ENCODE measurements around the gene KLF17.

The KLF17 gene, protein sequence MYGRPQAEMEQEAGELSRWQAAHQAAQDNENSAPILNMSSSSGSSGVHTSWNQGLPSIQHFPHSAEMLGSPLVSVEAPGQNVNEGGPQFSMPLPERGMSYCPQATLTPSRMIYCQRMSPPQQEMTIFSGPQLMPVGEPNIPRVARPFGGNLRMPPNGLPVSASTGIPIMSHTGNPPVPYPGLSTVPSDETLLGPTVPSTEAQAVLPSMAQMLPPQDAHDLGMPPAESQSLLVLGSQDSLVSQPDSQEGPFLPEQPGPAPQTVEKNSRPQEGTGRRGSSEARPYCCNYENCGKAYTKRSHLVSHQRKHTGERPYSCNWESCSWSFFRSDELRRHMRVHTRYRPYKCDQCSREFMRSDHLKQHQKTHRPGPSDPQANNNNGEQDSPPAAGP

DNA sequence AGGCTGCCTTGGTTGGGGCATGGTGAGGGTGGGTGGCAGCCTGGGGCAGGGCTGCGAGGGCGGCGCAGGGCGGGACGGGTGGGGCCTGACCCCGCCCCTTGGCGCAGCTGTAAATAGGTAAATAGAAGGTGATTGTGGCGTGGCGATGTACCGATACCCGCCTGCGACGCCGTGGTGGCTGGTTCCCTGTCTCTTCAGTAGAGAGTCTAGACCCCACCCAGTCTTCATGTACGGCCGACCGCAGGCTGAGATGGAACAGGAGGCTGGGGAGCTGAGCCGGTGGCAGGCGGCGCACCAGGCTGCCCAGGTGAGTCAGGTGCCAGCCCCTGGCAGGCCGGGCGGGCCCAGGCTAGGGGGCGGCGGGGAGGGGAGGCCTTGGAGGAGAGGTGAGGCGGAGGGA is at the start of gene KLF17:
Gene KLF17, plus strand, starts transcription at position 140 of the 400 bp plus-strand sequence. Its CDS starts 87 bp downstream, at position 227.
- DNase-seq, result no peak

DNA sequence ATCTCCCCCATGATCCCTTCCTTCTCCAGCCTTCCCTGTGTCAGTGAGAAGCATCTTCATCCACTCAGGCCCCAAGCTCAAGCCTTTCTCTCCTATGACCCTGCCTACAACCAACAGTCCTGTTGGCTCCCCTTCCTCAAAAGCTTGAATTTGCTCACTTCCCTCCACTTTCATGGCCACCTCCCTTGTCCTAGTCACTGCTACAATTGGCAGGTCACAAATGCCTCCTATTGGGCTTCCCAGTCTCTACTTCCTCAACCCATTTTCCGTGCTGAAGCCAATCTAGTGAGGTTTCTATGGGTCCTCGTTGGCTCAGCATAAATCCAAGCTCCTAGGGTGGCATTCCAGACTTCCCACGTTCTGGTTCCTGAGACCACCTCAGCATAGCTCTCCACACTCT is 47.2 kb upstream of the KLF17 start:
- DNase-seq, result no peak

DNA sequence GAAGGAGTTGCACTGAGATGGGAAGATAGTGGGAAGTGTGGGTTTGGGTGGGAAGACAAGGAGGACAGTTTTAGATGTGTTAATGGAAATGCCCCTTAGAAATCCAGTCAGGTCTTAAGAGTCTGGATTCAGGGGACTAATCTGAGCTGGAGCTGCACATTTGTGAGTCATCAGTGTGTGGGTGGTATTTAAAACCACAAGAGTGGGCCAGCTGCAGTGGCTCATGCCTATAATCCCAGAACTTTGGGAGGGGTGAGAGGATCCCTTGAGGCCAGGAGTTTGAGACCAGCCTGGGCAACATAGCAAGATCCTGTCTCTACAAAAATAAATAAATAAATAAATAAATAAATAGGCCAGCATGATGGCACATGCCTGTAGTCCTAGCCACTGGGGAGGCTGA is 46.4 kb upstream of the KLF17 start:
- no peak for DNase-seq

DNA sequence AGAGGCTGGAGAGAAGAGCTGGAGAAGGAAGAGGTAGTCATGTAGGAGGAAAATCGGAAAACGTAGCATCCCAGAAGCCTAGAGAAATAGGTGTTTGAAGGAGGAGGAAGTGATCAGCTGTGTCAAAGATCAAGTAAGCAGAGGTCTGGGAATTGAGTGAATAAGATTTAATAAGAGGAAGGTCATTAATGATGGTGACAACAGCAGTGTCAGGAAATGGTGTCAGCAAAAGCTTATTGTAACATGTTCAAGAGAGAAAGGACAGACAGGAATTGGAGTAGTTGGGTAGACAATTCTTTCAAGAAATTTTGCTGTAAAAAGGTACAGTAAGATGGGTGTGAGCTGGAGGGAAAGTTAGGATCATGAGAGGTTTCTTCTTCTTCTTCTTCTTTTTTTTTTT is 45.8 kb upstream of the KLF17 start:
- no peak for DNase-seq

DNA sequence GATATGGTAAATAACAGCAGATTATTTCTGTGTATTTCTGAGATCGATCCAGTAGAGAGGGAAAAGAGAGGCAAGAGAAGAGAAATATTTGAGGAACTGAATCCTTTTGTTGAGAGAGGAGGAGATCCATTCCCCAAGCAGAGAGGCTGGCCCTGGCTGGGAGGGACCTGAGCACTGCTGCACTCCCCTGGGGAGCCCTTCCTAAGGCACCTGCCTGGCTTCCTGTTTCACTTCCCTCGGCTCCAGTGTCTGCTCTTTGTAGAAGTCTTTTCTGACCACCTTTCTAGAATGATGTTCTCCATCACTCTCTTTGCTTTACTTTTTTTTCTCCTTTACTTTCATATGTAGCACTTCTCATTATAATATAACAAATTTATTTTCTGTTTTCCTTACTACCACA is 45.1 kb upstream of the KLF17 start:
- DNase-seq, result no peak

DNA sequence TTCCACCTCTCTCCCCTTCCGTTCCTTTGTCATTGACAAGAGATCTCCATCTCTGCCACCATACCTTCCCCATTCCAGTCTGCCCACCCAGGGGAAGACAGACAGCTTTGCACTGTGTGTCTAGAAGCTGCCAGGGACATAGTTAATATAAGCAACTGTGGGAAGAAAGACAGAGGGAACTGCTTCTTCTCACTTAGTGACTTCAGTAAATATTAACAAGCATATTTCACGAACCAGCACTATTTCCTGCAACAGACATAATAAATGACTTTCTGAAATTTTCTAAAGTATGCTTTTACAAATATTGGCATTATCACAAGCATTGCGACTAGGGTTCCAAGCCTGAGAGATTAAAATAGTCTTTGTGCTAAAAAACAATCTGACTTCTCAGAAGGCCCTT is 44.2 kb upstream of the KLF17 start:
- DNase-seq, result no peak

DNA sequence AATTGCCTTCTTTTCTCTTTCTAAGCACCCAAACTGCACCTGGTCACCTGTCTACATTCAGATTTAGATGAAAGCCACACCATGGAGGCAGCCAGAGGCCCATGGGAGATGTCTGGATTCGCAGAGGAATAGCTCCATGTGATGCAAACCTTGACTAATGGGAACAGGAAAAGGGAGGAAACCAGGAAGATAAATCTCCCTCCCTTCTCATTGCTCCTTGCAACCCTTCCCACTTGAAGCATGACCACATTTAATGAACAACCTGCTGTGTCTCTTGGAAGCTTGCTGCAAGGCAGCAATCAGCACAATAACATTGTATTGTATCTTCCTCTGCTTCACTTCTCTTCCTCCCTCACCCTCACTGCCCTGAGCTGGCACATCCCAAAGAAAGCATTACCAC is 42.6 kb upstream of the KLF17 start:
- DNase-seq, result no peak

DNA sequence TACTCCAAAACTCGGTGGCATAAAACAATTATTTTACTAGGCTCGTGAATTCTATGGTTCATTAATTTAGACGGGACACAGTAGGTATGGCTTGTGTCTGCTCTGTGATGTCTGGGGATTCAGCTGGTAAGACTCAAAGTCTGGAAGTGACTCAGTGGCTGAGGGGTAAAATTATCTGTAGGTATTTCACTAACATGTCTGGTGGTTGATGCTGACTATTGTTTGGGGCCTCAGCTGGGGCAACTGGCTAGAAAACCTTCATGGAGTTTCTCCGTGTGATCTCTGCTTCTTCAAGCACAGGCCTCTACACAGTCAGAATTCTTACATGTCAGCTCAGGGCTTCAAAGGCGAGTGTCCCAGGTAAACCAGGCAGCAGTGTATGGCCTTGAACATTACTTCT is 41.2 kb upstream of the KLF17 start:
- DNase-seq, result no peak

DNA sequence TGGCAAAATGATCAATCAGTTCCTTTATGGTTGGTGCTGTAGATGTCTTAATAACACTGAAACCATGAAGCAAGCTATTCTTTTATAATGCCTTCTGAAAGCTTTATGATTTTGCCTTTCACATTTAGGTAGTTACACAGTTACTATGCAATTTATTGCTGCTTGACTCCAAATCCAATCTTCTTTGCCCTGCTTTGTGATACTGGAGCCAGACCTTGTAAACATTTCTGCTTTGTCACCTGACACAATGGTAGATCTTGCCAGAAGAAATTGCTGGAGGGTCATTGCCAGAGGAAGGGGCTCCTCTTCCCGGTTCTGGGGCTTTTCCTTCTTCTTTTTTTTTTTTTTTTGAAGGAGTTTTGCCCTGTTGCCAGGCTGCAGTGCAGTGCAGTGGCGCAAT is 40.5 kb upstream of the KLF17 start:
- DNase-seq, result no peak

DNA sequence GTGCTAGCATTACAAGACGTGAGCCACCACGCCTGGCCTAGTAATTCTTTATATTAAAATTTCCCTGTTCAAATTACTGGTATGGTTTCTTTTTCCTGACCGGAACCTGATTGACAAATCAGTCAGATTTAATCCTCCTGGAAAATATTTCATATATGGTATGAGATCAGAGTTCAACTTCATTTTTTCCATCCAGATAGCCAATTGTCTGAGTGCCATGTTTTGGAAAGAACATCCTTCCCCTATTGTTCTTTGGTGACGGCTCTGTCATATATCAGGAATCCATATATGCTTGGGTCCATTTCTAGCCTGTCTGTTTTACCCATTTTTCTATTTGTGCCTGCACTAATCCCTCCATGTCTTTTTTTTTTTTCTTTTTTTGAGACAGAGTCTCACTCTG is 39.1 kb upstream of the KLF17 start:
- DNase-seq, result no peak

DNA sequence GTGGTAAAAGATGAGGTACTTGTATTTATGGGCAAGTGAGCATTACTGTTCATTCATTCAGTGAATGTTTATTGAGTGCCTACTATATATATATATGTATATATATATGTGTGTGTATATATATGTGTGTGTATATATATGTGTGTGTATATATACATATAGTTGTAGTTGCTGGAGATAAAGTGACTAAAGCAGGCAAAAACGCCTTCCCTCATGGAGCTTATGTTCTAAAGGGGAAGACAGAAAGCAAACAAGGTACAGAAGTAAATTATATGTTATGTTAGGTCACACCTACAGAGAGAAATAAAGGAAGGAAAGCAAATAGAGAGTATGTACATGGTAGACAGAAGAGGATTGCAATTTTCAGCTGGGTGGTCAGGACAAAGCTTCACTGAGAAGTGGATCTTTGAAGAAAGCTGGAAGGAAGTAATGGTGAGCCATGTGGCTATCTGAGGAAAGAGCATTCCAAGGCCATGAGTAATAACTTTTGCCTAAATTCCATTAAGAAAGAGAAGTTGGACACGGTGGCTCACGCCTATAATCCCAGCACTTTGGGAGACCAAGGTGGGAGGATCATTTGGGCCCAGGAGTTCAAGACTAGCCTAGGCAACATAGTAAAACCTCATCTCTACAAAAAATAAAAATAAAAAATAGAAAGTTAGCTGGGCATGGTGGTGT is 33.5 kb upstream of the KLF17 start:
- no peak for DNase-seq

DNA sequence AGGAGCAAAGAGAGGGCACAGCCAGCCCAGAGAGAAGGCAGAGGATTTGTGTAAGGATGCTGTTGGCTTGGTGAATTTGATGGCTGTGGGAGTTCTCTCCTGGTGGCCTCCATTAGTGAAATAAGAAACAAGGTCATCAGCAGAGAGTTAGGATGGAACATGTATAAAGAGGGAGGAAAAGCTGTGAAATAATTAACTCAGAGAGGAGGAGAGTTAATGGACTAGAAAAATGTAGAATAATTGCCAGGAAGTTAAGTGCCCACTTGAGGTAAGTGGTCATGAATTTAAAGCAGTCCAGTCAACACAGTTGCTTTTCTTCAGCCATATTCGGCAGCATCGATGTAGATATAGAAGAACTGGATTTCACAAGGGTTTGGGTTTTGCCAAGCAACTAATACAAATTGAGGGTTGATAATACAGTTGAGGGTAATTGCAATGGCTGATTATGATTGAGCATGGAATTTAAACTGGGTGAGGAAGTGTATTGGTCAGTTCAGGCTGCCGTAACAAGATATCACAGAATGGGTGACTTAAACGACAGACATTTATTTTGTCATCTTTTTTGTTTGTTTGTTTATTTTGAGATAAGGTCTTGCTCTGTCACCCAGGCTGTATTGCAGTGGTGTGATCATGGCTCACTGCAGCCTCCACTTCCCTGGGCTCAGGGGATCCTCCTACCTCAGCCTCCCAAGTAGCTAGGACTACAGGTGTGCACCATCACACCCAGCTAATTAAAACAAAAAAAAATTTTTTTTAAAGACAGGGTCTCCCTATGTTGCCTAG is 31.7 kb upstream of the KLF17 start:
- no peak for DNase-seq

DNA sequence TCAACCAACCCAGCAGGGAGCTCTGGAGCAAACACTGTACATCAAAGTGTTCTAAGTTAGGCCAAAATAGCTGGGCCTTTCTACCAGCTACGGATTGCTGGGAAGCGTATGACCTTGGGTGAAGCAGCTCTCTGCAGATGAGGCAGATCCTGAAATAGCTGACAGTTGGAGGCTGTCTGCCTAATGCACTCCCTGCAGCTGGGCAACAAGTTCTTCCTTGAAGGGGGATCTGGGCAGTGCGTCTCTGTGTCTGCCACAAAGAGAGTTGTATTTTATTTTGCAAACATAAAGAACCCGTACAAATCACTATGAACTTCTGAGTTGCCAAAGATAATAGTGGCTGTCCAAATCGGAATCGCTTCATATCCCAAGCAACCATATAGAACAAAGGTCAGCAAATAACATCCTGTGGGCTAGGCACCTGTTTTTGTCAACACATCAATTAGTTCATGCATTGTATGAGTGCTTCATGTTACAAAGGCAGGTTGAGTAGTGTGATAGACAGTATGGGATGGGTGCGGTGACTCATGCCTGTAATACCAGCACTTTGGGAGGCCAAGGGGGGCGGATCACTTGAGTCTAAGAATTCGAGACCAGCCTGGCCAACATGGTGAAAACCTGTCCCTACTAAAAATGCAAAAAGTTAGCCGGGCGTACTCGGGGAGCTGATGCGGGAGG is 29.1 kb upstream of the KLF17 start:
- no peak for DNase-seq

DNA sequence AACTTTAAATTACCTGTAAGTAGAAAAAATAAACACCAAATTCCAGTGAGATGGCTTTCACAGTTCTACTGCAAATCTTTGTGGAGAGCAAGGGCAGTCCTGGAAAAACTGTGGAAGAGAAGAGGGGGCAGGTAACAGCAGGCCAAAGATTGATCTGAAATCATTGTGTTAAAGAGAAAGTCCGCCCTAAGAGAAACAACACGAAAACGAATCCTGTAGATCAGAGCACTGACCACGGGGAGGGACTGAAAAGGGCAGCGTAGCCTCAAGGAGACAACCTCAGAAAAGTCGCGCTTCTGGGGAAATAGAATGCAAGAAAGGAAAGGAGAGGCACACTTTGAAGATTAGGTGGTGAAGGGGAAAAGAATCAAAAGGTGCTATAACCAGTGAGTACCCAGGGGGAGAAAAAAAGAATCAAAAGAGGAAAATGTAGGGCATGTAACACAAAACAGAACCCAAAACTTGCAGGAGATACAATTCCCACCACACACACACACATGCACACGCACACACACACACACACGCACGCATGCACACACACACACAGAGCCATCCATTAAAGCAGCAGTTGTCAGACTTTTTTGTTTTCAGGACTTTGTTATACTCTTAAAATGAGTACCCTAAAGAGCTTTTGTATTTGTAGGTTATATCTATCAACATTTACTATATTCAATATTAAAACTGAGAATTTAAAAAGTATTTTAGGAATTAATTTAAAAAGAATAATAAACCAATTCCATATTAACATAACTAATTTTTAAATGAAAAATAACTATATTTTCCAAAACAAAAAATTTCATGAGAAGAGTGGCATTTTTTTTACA is 28.0 kb upstream of the KLF17 start:
- DNase-seq, result no peak

DNA sequence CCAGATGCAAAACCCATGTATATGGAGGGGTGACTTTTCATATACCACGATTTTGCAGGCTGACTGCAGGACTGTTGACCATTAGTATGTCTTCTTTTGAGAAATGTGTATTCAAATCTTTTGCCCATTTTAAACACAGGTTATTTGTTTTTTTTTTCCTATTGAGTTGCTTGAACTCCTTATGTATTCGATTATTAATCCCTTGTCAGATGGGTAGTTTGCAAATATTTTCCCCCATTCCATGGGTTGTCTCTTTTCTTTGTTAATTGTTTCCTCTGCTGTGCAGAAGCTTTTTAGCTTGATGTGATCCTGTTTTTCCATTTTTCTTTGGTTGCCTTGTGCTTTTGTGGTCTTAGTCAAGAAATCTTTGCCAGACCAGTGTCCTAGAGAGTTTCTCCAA is 24.6 kb upstream of the KLF17 start:
- no peak for DNase-seq

DNA sequence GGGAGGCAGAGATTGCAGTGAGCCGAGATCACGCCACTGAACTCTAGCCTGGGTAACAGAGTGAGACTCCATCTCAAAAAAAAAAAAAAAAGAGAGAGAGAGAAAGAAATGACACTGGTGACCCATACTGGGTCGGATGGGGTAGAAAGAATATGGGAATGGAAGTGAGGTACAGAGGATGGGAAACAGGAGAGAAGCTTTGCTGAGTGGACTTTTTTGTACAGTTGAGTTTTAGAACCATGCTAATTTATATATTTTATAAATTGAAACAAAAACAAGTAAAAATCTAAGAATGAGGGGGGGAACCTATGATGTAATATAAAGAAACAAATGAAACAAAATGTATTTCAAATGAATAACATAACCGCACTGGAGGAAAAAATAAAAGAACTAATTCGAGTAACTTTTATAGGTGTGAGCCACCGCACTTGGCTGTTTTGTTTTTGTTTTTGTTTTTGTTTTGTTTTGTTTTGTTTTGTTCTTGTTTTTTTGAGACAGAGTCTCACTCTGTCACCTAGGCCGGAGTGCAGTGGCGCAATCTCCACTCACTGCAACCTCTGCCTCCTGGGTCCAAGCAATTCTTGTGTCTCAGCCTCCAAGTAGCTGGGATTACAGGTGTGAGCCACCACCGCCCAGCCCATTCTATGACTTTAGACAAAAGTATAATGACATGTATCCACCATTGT is 18.3 kb upstream of the KLF17 start:
- no peak for DNase-seq

DNA sequence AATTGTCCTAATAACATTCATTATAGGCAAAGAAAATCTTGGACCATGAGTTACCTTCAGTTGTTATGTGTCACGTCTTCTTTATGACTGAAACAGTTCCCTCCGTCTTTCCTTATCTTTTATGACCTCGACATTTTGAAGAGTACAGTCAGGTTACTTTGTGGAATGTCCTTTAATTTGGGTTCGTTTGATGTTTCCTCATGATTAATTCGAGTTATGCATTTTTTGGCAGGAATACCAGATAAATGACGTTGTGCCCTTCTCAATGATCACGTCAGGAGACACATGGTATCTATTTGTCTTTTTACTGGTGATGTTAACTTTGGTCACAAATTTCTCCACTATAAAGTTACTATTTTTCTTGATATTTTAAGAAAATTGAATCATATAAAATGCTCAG is 17.3 kb upstream of the KLF17 start:
- no peak for DNase-seq

DNA sequence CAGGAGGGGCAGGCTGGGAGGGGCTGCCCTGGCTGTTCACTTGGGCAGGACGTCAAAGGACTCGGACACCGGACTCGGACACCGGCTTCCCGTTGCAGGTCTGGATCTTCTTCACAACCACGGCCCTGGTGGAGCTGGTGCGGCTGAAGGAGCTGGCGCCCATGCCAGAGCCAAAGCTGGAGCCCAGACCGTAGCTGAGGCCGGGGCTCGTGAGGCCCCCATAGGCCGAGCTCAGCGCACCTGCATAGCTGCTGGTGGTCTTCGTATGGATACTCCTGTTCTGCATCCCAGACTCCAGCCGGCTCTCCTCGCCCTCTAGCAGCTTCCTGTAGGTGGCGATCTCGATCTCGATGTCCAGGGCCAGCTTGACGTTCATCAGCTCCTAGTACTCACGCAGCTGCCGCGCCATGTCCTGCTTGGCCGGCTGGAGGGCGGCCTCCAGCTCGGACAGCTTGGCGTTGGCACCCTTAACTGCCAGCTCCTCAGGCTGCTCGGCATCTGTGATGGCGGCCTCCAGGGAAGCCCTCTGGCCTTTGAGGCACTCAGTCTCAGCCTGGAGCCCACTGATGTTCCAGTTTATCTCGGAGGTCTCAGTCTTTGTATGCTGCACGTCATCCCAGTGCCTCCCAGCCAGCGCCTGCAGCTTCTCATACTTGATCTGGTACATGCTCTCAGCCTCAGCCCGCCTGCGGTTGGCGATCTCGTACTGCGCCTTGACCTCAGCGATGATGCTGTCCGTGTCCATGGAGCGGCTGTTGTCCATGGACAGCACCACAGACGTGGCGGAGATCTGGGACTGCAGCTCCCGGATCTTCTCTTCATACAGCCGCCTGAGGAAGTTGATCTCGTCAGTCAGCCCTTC is 15.1 kb upstream of the KLF17 start:
- peak; percentile 28 for DNase-seq

DNA sequence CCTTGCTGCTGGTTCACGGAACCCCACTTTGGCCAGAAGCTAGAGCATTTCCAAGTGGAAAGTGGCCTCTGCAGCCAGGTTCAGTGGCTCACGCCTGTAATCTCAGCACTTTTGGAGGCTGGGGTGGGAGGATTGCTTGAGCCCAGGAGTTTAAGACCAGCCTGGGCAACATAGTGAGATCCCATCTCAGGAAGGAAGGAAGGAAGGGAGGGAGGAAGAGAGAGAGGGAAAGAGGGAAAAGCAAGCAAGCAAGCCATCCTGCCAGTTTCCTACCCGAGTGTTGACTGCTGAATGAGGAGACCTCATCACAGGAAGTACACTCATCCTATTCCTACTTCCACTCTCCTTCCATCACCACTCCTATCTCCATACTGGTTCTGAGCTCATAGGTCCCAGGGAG is 12.8 kb upstream of the KLF17 start:
- no peak for DNase-seq

DNA sequence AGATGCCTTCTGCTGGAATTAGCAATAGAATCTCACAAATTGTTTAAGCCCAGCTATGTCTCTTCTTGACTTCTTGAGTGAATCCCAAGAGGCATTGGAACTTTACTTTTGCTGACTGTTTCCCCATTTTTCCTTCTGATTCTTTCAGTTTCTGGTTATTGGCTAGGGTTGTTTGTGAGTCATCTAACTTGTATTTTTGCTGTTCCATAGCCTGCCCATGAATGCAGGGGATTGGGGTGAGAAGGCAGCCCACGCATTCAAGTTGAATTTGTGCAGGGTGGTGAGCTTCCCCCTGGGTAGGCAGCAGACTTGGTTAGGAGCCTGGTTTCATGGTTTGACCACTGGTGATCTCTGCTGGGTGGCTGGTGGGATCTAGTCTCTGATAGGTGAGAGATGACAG is 10.4 kb upstream of the KLF17 start:
- DNase-seq, result no peak

DNA sequence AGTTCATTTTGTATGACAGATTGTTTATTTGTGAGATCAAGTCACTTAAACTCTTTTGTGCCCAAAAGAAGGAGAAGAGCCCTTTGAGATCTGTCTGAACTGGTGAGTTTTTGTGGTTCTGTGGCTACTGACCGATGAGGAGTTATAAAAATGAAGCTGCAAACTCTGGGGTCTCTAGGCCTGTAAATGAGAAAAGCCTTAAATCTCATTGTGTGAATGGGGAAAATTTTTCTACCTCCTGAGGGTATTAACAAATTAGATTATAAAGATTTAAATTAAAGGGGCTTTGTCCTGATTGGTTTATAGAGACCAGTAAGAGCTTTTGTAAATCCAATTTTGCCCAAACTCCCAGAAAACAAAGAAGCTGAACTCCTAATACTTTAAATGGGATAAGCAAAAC is 9.7 kb upstream of the KLF17 start:
- no peak for DNase-seq
